ENCODE measurements around the gene ERICH6B.
"Not testable (repeated sequence)": the region's sequence is repeated elsewhere in the genome, so short reads cannot be mapped to it uniquely, and the experiment has no call there.

The ERICH6B gene

GRCh38 chr13:45615501-45616101 is at the start of gene ERICH6B:
Gene ERICH6B (minus strand): TSS chr13:45615739. CDS start chr13:45597005, 18,734 bp downstream.
- no peak for DNase-seq (ENCODE audit: low read depth, low spot score)

GRCh38 chr13:45662903-45663302 is 47.4 kb upstream of the ERICH6B start:
- not testable (repeated sequence) for DNase-seq (ENCODE audit: low read depth, low spot score)

- DNase-seq (ENCODE audit: low read depth, low spot score), result no peak
Observed at GRCh38 chr13:45662162-45662561, 46.6 kb upstream of the ERICH6B start.

GRCh38 chr13:45660458-45660857 is 44.9 kb upstream of the ERICH6B start:
- DNase-seq (ENCODE audit: low read depth, low spot score), result not testable (repeated sequence)

- DNase-seq (ENCODE audit: low read depth, low spot score), result no peak
Observed at GRCh38 chr13:45659536-45659935, 44.0 kb upstream of the ERICH6B start.

- DNase-seq (ENCODE audit: low read depth, low spot score), result no peak
Observed at GRCh38 chr13:45658586-45659235, 43.2 kb upstream of the ERICH6B start.

- no peak for DNase-seq (ENCODE audit: low read depth, low spot score)
Observed at GRCh38 chr13:45654633-45655349, 39.3 kb upstream of the ERICH6B start.

- not testable (repeated sequence) for DNase-seq (ENCODE audit: low read depth, low spot score)
Observed at GRCh38 chr13:45645263-45645662, 29.7 kb upstream of the ERICH6B start.

- DNase-seq (ENCODE audit: low read depth, low spot score), result not testable (repeated sequence)
Observed at GRCh38 chr13:45642159-45642558, 26.6 kb upstream of the ERICH6B start.

GRCh38 chr13:45635291-45635690 is 19.8 kb upstream of the ERICH6B start:
- not testable (repeated sequence) for DNase-seq (ENCODE audit: low read depth, low spot score)

- no peak for DNase-seq (ENCODE audit: low read depth, low spot score)
Observed at GRCh38 chr13:45630791-45631190, 15.3 kb upstream of the ERICH6B start.

GRCh38 chr13:45629940-45630339 is 14.4 kb upstream of the ERICH6B start:
- DNase-seq (ENCODE audit: low read depth, low spot score), result no peak

GRCh38 chr13:45628094-45628493 is 12.6 kb upstream of the ERICH6B start:
- DNase-seq (ENCODE audit: low read depth, low spot score), result no peak

GRCh38 chr13:45627656-45628055 is 12.1 kb upstream of the ERICH6B start:
- DNase-seq (ENCODE audit: low read depth, low spot score), result no peak

GRCh38 chr13:45626731-45627374 is 11.3 kb upstream of the ERICH6B start:
- no peak for DNase-seq (ENCODE audit: low read depth, low spot score)

GRCh38 chr13:45623516-45624090 is 8.1 kb upstream of the ERICH6B start:
- DNase-seq (ENCODE audit: low read depth, low spot score), result no peak

- DNase-seq (ENCODE audit: low read depth, low spot score), result no peak
Observed at GRCh38 chr13:45621950-45622349, 6.4 kb upstream of the ERICH6B start.

GRCh38 chr13:45607931-45608330 is 7.6 kb downstream of the ERICH6B start:
- no peak for DNase-seq (ENCODE audit: low read depth, low spot score)

- DNase-seq (ENCODE audit: low read depth, low spot score), result no peak
Observed at GRCh38 chr13:45604892-45605291, 10.6 kb downstream of the ERICH6B start.

GRCh38 chr13:45603338-45603737 is 12.2 kb downstream of the ERICH6B start:
- no peak for DNase-seq (ENCODE audit: low read depth, low spot score)

- no peak for DNase-seq (ENCODE audit: low read depth, low spot score)
Observed at GRCh38 chr13:45602183-45603170, 13.1 kb downstream of the ERICH6B start.
